ENCODE measurements around the gene TEX14. TPM values are rescaled to one million over a fixed set of nuclear protein-coding genes. Genes with fewer than 3 reads are reported as not detected.

Gene TEX14
- total RNA-seq, 1 donor from 2014 or later = 0.20 TPM

GRCh38 chr17:58538811-58539409 is 152.9 kb downstream of the TEX14 start:
- peaks cover 11% of the 10 kb centered on the region for H3K27me3 Mint-ChIP-seq (ENCODE audit: unreplicated experiment)
- H3K36me3 Mint-ChIP-seq (ENCODE audit: unreplicated experiment) = peaks cover 4% of the 10 kb centered on the region
- no peak for DNase-seq
- peaks cover 6% of the 10 kb centered on the region for H3K9me3 Mint-ChIP-seq (ENCODE audit: unreplicated experiment)
- H3K4me3 Mint-ChIP-seq (ENCODE audit: unreplicated experiment) = no peak overlapping the region
- H3K27ac Mint-ChIP-seq (ENCODE audit: unreplicated experiment) = no peak overlapping the region
- TF ChIP-seq CTCF (IDR thresholded peaks at IDR 0.05; ENCODE audit: partially characterized antibody, unreplicated experiment) = no peak
- peaks cover 20% of the 10 kb centered on the region for H3K4me1 Mint-ChIP-seq (ENCODE audit: low read depth, unreplicated experiment)

DNA sequence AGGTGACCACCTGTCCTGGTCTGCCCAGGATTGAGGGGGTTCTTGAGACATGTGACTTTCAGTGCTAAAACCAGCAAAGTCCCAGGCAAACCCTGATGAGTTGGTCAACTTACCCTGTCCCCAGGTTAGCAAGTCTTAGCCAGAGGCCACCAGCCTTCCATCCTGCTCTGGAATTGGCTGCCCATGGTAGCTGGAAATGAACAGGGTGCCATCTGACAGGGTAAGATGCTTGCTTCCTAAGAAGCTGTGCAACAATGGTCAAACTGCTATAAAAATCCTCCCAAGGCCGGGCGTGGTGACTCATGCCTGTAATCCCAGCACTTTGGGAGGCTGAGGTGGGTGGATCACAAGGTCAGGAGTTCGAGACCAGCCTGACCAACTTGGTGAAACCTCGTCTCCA is 154.6 kb downstream of the TEX14 start:
- Mint-ChIP-seq H3K9me3 (ENCODE audit: unreplicated experiment) (peaks cover 4% of the 10 kb centered on the region), H3K36me3 (ENCODE audit: unreplicated experiment) (no peaks in the 10 kb centered on the region), H3K4me3 (ENCODE audit: unreplicated experiment) (no peak overlapping the region), H3K27ac (ENCODE audit: unreplicated experiment) (no peak overlapping the region), H3K27me3 (ENCODE audit: unreplicated experiment) (peaks cover 11% of the 10 kb centered on the region), H3K4me1 (ENCODE audit: low read depth, unreplicated experiment) (peaks cover 23% of the 10 kb centered on the region)
- DNase-seq = no peak
- no peak for TF ChIP-seq CTCF (IDR thresholded peaks at IDR 0.05; ENCODE audit: partially characterized antibody, unreplicated experiment)

GRCh38 chr17:58536542-58536941 is 155.3 kb downstream of the TEX14 start:
- no peak for DNase-seq
- no peak for TF ChIP-seq CTCF (IDR thresholded peaks at IDR 0.05; ENCODE audit: partially characterized antibody, unreplicated experiment)
- H3K36me3 Mint-ChIP-seq (ENCODE audit: unreplicated experiment) = no peaks in the 10 kb centered on the region
- H3K4me1 Mint-ChIP-seq (ENCODE audit: low read depth, unreplicated experiment) = peaks cover 24% of the 10 kb centered on the region
- no peak overlapping the region for H3K27ac Mint-ChIP-seq (ENCODE audit: unreplicated experiment)
- H3K9me3 Mint-ChIP-seq (ENCODE audit: unreplicated experiment) = peaks cover 4% of the 10 kb centered on the region
- peaks cover 11% of the 10 kb centered on the region for H3K27me3 Mint-ChIP-seq (ENCODE audit: unreplicated experiment)
- H3K4me3 Mint-ChIP-seq (ENCODE audit: unreplicated experiment) = no peak overlapping the region

- Mint-ChIP-seq H3K9me3 (ENCODE audit: unreplicated experiment) (peaks cover 4% of the 10 kb centered on the region), H3K4me3 (ENCODE audit: unreplicated experiment) (no peak overlapping the region), H3K27me3 (ENCODE audit: unreplicated experiment) (peaks cover 10% of the 10 kb centered on the region)
Observed at GRCh38 chr17:58535431-58535830, 156.4 kb downstream of the TEX14 start.

More at GRCh38 chr17:58535431-58535830, 156.4 kb downstream of the TEX14 start:
- Mint-ChIP-seq H3K36me3 (ENCODE audit: unreplicated experiment) (no peaks in the 10 kb centered on the region), H3K4me1 (ENCODE audit: low read depth, unreplicated experiment) (peaks cover 24% of the 10 kb centered on the region), H3K27ac (ENCODE audit: unreplicated experiment) (peak overlapping the region; percentile 77)
- no peak for TF ChIP-seq CTCF (IDR thresholded peaks at IDR 0.05; ENCODE audit: partially characterized antibody, unreplicated experiment)
- DNase-seq = no peak

Data from glutamatergic neuron (in vitro differentiated cells).